WTC11 (cell line): ENCODE results near the gene NDUFS7. TPM values are rescaled to one million over a fixed set of nuclear protein-coding genes. Genes with fewer than 3 reads are reported as not detected.

Source experiments
- ATAC-seq: fragments of 200-7000 bp; cut with Tn5 transposase; 2 replicates; pipeline ENCODE4 v1.10.0; 2021; ENCODE audit warnings: mild to moderate bottlenecking, moderate library complexity
- CTCF ChIA-PET: fragments of 300-600 bp; sonication (Branson Sonifier 250); formaldehyde crosslinking; loops from one replicate; lab custom pipeline; 2021; ENCODE audit warnings: antibody characterized with exemption; lab: Charles Lee
- POLR2A ChIA-PET: fragments of 350-600 bp; sonication (Branson Sonifier 250); formaldehyde crosslinking; loops from one replicate; lab custom pipeline; 2021; ENCODE audit warnings: antibody characterized with exemption; lab: Charles Lee
- DNase-seq: peaks from one replicate; pipeline ENCODE4 v3.0.0; 2021; ENCODE audit warnings: low spot score
- H3K27ac Mint-ChIP-seq: 2 replicates; pipeline ENCODE4 v1.8.0; 2021; ENCODE audit warnings: mixed read lengths
- H3K27me3 Mint-ChIP-seq: 2 replicates; pipeline ENCODE4 v1.8.0; 2021; ENCODE audit warnings: low read depth, mild to moderate bottlenecking, moderate library complexity, mixed read lengths
- H3K36me3 Mint-ChIP-seq: 2 replicates; pipeline ENCODE4 v1.8.0; 2021; ENCODE audit warnings: mixed read lengths
- H3K4me1 Mint-ChIP-seq: 2 replicates; pipeline ENCODE4 v1.8.0; 2022; ENCODE audit warnings: mixed read lengths
- H3K4me3 Mint-ChIP-seq: 2 replicates; pipeline ENCODE4 v1.8.0; 2021; ENCODE audit warnings: mild to moderate bottlenecking, moderate library complexity, mixed read lengths
- H3K9me3 Mint-ChIP-seq: 2 replicates; pipeline ENCODE4 v1.8.0; 2021; ENCODE audit warnings: mixed read lengths
- AR ChIP-seq: fragments of 250-450 bp; sonication (Bioruptor Pico); IDR thresholded peaks from 2 replicates; pipeline ENCODE4 v1.9.0; 2021; ENCODE audit warnings: mild to moderate bottlenecking
- ATF1 ChIP-seq: sonication (generic); formaldehyde crosslinking; IDR thresholded peaks from 2 replicates; pipeline ENCODE4 v1.8.1; 2023; ENCODE audit warnings: mild to moderate bottlenecking, moderate library complexity, missing genetic modification reagents
- ATF2 ChIP-seq: sonication (generic); formaldehyde crosslinking; IDR thresholded peaks from 2 replicates; pipeline ENCODE4 v1.8.1; 2022; ENCODE audit warnings: low read depth, missing genetic modification reagents, borderline replicate concordance
- CBFB ChIP-seq: sonication (generic); formaldehyde crosslinking; IDR thresholded peaks from 2 replicates; pipeline ENCODE4 v1.8.1; 2022; ENCODE audit warnings: mild to moderate bottlenecking, low read depth, missing genetic modification reagents
- CDX4 ChIP-seq: fragments of 250-450 bp; sonication (Bioruptor Pico); IDR thresholded peaks from 2 replicates; pipeline ENCODE4 v1.9.0; 2021; ENCODE audit warnings: moderate library complexity, mild to moderate bottlenecking, inconsistent platforms, borderline replicate concordance
- E2F1 ChIP-seq: sonication (generic); formaldehyde crosslinking; IDR thresholded peaks from 2 replicates; pipeline ENCODE4 v1.8.0; 2022; ENCODE audit warnings: mild to moderate bottlenecking, missing genetic modification reagents
- ETV6 ChIP-seq: sonication (generic); formaldehyde crosslinking; IDR thresholded peaks from 2 replicates; pipeline ENCODE4 v1.8.1; 2022; ENCODE audit warnings: mild to moderate bottlenecking, missing genetic modification reagents
- FOXJ3 ChIP-seq: sonication (generic); formaldehyde crosslinking; IDR thresholded peaks from 2 replicates; pipeline ENCODE4 v1.9.0; 2021; ENCODE audit warnings: missing genetic modification reagents, mild to moderate bottlenecking, borderline replicate concordance
- FOXK1 ChIP-seq: sonication (generic); formaldehyde crosslinking; IDR thresholded peaks from 2 replicates; pipeline ENCODE4 v1.8.0; 2022; ENCODE audit warnings: mild to moderate bottlenecking, moderate library complexity, missing genetic modification reagents
- FOXP1 ChIP-seq: sonication (generic); formaldehyde crosslinking; IDR thresholded peaks from 2 replicates; pipeline ENCODE4 v1.8.0; 2022; ENCODE audit warnings: missing genetic modification reagents, mild to moderate bottlenecking, moderate library complexity, borderline replicate concordance
- GABPB1 ChIP-seq: sonication (generic); formaldehyde crosslinking; IDR thresholded peaks from 2 replicates; pipeline ENCODE4 v1.8.1; 2023; ENCODE audit warnings: mild to moderate bottlenecking, missing genetic modification reagents
- IRF2 ChIP-seq: sonication (generic); formaldehyde crosslinking; IDR thresholded peaks from 2 replicates; pipeline ENCODE4 v1.8.0; 2022; ENCODE audit warnings: low read depth, missing genetic modification reagents, borderline replicate concordance
- MAX ChIP-seq: sonication (generic); formaldehyde crosslinking; IDR thresholded peaks from 2 replicates; pipeline ENCODE4 v1.8.0; 2022; ENCODE audit warnings: mild to moderate bottlenecking, missing genetic modification reagents
- MXD4 ChIP-seq: fragments of 250-450 bp; sonication (Bioruptor Pico); IDR thresholded peaks from 2 replicates; pipeline ENCODE4 v1.8.0; 2021; ENCODE audit warnings: mild to moderate bottlenecking, moderate library complexity, borderline replicate concordance
- NFATC4 ChIP-seq: fragments of 250-450 bp; sonication (Bioruptor Pico); IDR thresholded peaks from 2 replicates; pipeline ENCODE4 v1.9.0; 2021; ENCODE audit warnings: mild to moderate bottlenecking
- NR1H2 ChIP-seq: sonication (generic); formaldehyde crosslinking; IDR thresholded peaks from 2 replicates; pipeline ENCODE4 v1.9.0; 2021; ENCODE audit warnings: mild to moderate bottlenecking, moderate library complexity, missing genetic modification reagents
- NR2C2 ChIP-seq: sonication (generic); formaldehyde crosslinking; IDR thresholded peaks from 2 replicates; pipeline ENCODE4 v1.8.0; 2022; ENCODE audit warnings: mild to moderate bottlenecking, missing genetic modification reagents
- SMAD3 ChIP-seq: sonication (generic); formaldehyde crosslinking; IDR thresholded peaks from 2 replicates; pipeline ENCODE4 v1.8.0; 2022; ENCODE audit warnings: missing genetic modification reagents, mild to moderate bottlenecking, borderline replicate concordance
- TEAD1 ChIP-seq: sonication (generic); formaldehyde crosslinking; IDR thresholded peaks from 2 replicates; pipeline ENCODE4 v1.8.0; 2022; ENCODE audit warnings: mild to moderate bottlenecking, missing genetic modification reagents
- ZNF219 ChIP-seq: sonication (generic); formaldehyde crosslinking; IDR thresholded peaks from 2 replicates; pipeline ENCODE4 v1.8.0; 2023; ENCODE audit warnings: missing genetic modification reagents, mild to moderate bottlenecking, borderline replicate concordance
- ZNF317 ChIP-seq: sonication (generic); formaldehyde crosslinking; IDR thresholded peaks from 2 replicates; pipeline ENCODE4 v1.8.1; 2023; ENCODE audit warnings: low read depth, mild to moderate bottlenecking, moderate library complexity, missing genetic modification reagents, borderline replicate concordance
- ZNF423 ChIP-seq: fragments of 250-450 bp; sonication (Bioruptor Pico); IDR thresholded peaks from 2 replicates; pipeline ENCODE4 v2.1.2; 2022; ENCODE audit warnings: mild to moderate bottlenecking, moderate library complexity
- total RNA-seq: library from RNA; stranded (reverse); gene quantifications from 3 replicates; pipeline ENCODE4 v1.2.3, GENCODE V29; 2021

The NDUFS7 gene
- total RNA-seq, 1 experiment from 2014 or later = 136 TPM

- no peaks in the 10 kb centered on the region for H3K27me3 Mint-ChIP-seq
- CTCF ChIA-PET = interaction anchor here (0.6 to 0.8 kb wide), 3 partner anchors 11 to 45 kb away, joined by 3 to 5 read pairs (median 3); no protein-coding TSS in a partner anchor
- no peak for ATAC-seq
These were observed 40.7 kb upstream of the NDUFS7 start for GRCh38 chr19:1343041-1343440.

GRCh38 chr19:1349211-1349610 lies 34.5 kb upstream of the NDUFS7 start:
- H3K9me3 Mint-ChIP-seq = no peaks in the 10 kb centered on the region
- no peak overlapping the region for H3K4me3 Mint-ChIP-seq
- H3K27ac Mint-ChIP-seq = no peak overlapping the region
- no peaks in the 10 kb centered on the region for H3K36me3 Mint-ChIP-seq
- ChIA-PET CTCF (interaction anchor here (2.1 kb wide), 1 partner anchor 34 kb away, joined by 10 read pairs; no protein-coding TSS in a partner anchor), POLR2A (no interaction called here)
- H3K27me3 Mint-ChIP-seq = no peaks in the 10 kb centered on the region
- H3K4me1 Mint-ChIP-seq = no peaks in the 10 kb centered on the region
- DNase-seq (no peak), ATAC-seq (no peak)
- TF ChIP-seq ZNF317 (CRISPR knock-in tag) = no peak
- no peak for TF ChIP-seq ATF2
- no peak for TF ChIP-seq TEAD1 (CRISPR knock-in tag)
- no peak for TF ChIP-seq ZNF423
- TF ChIP-seq IRF2 (CRISPR knock-in tag) = no peak
- TF ChIP-seq ETV6 (CRISPR knock-in tag) = no peak
- no peak for TF ChIP-seq CDX4 (CRISPR knock-in tag)
- no peak for TF ChIP-seq MXD4 (CRISPR knock-in tag)

More at GRCh38 chr19:1343041-1343440, 40.7 kb upstream of the NDUFS7 start:
- no peak overlapping the region for H3K4me3 Mint-ChIP-seq
- no peak for DNase-seq
- H3K27ac Mint-ChIP-seq = no peak overlapping the region
- POLR2A ChIA-PET = interaction anchor here (0.6 kb wide), 1 partner anchor 11 kb away, joined by 3 read pairs; no protein-coding TSS in a partner anchor
- TF ChIP-seq AR (no peak), CDX4 (CRISPR knock-in tag) (no peak), FOXP1 (CRISPR knock-in tag) (no peak), MAX (no peak), NR1H2 (no peak), ZNF219 (CRISPR knock-in tag) (no peak), FOXK1 (no peak), NFATC4 (CRISPR knock-in tag) (no peak), E2F1 (CRISPR knock-in tag) (no peak), MXD4 (CRISPR knock-in tag) (no peak), SMAD3 (no peak), ZNF423 (no peak), NR2C2 (CRISPR knock-in tag) (no peak), GABPB1 (CRISPR knock-in tag) (no peak), FOXJ3 (CRISPR knock-in tag) (no peak), ATF1 (CRISPR knock-in tag) (no peak), CBFB (CRISPR knock-in tag) (no peak)
- H3K36me3 Mint-ChIP-seq = no peaks in the 10 kb centered on the region
- H3K4me1 Mint-ChIP-seq = no peaks in the 10 kb centered on the region
- no peaks in the 10 kb centered on the region for H3K9me3 Mint-ChIP-seq
